ENCODE measurements around the gene PPEF2.
A peak's percentile ranks its signal among the peaks of the same experiment; 100 is the strongest.
"Not testable (repeated sequence)": the region's sequence is repeated elsewhere in the genome, so short reads cannot be mapped to it uniquely, and the experiment has no call there.

The PPEF2 gene

DNA sequence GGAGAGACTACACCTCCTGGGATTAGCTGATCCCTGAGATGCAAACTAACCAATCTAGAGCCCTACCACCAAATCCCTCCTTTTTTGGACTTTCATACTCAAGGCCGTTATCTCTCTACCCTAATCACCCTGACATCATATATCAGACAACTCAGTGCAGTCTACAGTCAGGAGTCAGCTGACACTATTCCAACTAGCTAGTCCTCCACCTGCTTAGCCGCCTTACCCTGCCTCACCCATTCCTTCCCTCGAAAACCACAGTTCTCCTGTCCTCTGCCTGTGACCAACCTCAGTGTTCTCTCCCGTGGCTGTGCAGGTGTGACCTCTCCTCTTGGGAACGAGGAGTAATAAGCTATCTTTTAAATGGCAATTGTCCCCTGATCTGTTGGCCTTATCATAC, 1.8 kb upstream of the PPEF2 start:
- no peak for DNase-seq
- intact Hi-C loops (cut with DNase I) = no loop called here

DNA sequence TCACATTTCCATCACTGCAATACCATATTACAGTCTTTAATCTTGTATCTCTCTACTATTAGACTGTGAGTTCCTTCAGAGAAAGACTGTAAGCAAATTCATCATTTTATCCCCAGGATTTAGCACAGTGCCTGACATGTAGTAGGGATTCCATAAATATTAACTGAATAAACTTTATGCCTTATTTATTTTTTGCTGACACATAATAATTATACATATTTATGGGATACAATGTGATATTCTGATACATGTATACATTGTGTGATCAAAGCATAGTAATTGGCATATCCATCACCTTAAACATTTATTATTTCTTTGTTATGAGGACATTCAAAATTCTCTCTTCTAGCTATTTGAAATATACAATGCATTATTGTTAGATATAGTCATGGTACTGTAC, 3.7 kb downstream of the PPEF2 start:
- intact Hi-C loops (cut with DNase I) = no loop called here
- DNase-seq = no peak

DNA sequence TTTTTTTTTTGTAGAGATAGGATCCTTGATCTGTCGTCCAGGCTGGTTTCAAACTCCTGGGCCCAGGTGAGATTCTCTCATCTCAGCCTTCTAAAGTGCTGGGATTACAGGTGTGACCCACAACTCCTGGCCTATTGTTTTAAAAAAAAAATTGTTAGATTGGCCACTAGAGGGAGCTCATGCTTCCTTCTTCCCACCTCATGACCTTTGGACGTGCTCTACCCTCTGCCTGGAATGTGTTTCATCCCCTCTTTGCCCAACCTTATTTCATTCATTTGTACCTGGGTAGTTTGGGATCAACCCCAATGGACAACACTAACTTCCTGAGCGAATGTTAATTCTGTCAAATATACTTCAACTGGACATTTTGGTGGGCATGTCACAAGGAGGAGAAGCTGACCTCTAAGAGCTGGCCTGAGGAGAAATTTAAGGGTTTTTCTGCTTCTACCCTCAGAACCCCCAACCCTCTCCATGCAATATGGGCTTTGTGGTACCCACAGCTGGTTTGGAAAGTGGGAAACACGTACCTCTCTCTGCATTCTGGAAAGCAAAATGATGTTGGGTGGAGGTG, 6.4 kb downstream of the PPEF2 start:
- DNase-seq = no peak
- intact Hi-C loops (cut with DNase I) = no loop called here

DNA sequence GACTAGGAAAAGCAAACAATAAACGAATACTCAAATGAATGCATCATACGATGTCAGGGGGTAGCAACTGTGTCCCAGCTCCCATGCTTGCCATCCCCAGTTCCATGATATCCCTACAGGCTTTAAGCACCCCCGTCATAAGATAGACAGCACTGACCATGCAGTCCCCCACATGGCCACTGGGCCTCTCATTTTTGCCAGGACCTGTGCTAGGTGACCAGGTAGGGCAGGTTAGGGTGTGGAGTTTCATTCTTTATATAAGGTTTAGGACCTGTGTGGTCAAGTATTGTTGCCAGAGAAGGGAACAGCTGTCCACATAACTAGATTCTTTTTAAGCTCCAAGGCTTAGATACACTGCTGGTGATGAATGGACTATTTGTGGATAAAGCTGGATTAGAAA, 9.7 kb downstream of the PPEF2 start:
- intact Hi-C loops (cut with DNase I) = no loop called here

DNA sequence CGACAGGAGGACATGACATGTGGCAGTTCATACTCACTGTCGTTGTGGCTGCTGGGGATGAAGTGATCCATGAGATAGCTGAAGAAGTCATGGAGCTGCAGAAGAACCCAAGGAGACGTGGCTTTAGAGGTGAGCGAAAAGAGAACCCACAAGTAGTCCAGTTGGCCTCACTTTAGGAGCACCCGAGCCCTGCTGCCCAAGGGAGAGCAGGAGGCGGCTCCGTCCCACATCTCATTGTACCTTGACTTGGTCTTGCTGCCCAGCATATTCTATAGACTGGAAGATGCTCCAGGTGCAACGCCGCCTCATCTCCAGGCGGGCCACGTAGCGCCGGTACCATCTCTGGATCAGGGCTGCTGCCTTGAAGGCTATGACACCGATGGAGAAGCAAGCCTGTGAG, 10.6 kb downstream of the PPEF2 start:
- intact Hi-C loops (cut with DNase I) = no loop called here
- no peak for DNase-seq

More for the DNA sequence above, 9.7 kb downstream of the PPEF2 start:
- no peak for DNase-seq

DNA sequence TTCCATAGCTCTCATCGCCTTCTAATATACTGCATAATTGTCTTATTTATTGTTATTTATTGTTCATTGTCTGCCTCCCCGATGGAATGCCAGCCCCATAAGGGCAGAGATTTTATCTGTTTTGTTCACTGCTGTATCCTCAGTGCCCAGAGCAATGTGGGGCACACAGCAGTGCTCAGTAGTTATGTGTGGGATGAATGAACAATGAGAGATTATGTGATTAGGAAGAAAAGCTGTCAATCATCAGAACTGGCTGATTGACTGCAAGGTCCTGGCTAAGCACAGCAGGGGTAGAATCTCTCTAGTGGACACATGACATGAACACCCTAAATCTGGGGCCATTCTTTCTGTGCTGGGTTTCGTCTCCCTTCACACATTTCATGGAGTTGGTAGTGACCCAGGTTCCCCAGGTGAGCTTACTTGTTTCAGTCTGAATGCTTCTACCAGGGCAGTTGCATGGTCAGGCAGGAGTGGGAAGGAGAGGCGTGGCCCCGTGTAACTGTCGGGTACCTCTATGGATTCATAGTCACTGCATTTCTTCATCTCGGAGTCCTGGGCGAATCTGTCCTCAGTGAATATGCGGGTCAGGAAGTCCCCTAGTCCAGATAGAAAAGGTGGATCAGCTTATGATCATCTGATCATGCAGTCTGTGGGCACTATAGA, 12.6 kb downstream of the PPEF2 start:
- DNase-seq = no peak
- intact Hi-C loops (cut with DNase I) = no loop called here

DNA sequence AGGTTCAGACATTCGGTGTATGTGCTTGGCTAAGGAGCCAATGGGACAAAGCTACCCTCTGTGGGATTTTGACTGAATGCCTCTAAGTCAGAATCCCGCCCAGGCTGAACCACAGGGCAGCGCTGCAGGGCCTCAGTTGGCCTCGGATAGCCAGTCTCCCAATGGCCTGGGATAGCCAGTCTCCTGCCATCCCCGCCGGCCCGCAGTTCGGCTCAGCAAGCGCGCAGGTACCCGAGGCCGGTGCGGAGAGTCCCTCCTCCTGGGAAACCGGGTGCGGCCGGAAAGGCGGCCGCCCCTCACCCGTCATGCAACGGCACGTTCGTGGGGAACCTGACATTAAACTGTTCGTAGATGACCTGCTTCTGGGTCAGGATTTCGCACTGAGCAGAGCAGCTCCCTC, 16.1 kb downstream of the PPEF2 start:
- intact Hi-C loops (cut with DNase I) = no loop called here
- DNase-seq = peak in 8 of 42 donors; percentile 4 to 48 (median 25)

DNA sequence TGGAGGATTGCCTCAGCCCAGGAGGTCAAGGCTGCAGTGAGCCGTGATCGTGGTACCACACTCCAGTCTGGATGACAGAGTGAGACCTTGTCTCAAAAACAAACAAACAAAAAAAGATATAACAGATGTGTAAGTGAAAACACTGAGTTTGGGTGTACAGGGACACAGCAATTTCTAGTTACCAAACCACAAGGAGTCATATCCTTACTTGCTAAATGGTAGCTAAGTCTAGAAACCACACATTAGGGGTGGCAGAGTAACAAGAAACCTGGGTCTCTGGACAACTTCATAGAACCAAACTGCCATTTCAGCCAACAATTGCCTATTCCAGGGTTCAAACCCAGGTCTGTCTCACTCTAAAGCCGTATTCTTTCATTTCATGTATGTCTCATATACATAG, 20.8 kb downstream of the PPEF2 start:
- intact Hi-C loops (cut with DNase I) = no loop called here
- DNase-seq = no peak

DNA sequence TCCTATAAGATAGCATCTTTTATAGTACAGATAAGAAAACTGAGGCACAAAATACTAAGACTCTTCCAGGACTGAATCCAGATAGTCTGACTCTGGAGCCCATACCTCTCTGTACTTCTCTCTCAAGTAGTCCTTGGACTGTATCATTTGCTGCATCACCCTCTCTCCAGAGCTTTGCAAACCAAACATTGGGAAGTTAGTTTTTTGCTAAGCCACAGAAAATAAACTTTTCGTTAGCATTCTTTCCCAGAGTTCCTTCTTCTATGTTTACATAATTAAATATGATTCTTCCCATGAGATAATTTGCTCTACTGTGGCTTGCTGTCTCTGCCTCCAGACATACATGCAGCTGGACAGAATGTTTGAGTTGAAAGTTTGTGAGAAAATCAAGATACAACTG, 22.0 kb downstream of the PPEF2 start:
- DNase-seq = no peak
- intact Hi-C loops (cut with DNase I) = no loop called here

DNA sequence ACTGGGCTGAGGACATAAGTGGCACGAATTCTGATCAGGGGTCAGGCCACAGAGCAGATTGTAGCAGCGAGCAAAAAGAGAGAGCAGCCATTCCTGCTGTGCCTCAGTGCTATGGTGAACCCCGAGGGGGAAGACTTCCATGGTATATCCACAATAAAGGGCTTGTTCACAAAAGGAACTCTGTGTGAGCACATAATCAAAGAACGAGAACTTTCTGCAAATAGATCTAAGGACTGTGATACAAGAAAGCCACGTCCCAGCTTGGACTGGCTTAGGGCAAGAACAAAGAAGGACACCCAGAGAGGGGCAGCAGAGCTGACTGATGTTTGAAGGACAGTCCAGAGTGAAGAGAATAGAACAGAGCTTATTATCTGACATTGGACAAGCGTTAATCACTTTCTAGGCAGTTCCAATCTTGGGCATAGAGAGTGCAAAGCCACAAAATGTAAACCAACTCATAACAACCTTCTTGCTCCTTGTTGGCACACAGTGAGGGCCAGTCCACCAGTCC, 24.0 kb downstream of the PPEF2 start:
- intact Hi-C loops (cut with DNase I) = no loop called here
- DNase-seq = no peak

DNA sequence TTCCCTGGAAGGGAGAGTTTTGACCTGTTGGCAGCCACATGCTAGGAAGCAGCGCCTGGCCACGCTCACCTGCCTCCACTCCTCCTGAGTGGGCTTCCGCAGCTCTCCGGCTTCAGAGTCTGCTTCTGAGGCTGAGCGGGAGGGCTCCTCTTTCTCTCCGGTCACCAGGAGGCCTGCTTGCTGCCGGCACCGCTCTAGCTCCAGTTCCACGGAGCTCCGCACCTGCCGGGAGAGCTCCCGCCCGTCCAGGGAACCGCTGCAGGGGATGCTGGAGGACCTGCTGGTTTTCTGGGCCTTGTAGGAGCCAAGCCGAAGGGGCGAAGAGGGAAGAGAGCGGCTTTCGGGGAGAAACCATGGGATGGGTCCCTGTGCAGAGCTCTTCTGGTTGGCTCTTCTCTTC, 26.0 kb downstream of the PPEF2 start:
- no peak for DNase-seq
- intact Hi-C loops (cut with DNase I) = no loop called here

DNA sequence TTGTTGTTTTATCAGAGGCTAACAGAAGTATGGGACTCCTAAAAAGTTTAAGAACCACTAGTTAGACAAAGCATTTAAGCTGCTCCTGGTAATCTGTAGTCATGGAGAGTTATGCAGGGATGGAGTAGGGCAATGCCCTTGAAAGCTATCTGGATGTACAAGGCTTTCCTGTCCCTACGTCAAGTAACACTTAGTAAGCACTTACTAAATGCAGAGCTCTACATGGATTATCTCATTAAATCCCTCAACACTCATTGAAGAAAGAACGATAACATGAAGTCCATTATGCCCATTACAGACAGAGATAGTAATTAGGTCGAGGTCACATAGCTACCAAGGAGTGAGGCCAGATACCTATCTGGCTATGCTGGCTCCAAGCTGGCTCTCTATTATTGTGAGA, 33.2 kb downstream of the PPEF2 start:
- no peak for DNase-seq
- intact Hi-C loops (cut with DNase I) = no loop called here

DNA sequence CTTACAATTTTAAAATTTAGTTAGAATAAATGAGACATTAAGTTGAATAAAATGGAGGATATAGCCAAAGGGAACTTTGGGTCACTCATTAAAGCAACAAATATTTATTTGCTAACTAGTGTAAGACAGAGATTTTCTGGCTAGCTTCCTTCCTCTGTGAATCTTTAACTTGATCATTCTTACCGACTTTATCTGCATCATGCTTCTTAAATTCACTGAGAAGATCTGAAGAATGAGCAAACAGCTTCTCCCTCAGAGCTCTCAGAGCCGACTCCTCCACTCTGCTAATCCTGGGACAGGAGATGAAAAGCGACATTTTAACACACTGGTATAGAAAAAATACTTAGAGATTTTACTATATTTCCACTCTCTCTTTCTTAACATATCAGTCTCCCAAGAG, 35.1 kb downstream of the PPEF2 start:
- intact Hi-C loops (cut with DNase I) = no loop called here
- DNase-seq = no peak

DNA sequence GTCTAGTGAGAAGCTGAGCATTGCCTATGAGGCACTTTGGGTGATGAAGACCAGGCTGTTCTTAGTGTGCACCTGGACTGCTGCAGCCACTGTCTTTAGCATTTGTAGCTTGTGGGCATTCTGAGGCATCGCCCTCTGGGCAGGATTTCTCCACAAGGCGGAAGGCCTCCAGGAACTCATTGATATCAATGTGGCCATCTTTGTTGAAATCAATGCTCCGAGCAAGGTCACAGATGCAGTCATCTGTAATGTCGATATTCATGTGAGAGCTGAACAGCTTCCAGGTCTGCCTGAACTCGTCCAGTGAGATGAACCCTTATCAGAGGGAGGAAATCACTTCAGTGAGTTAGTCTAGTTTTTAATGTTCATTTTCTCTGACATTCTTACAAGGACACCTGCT, 41.6 kb downstream of the PPEF2 start:
- intact Hi-C loops (cut with DNase I) = no loop called here
- no peak for DNase-seq

DNA sequence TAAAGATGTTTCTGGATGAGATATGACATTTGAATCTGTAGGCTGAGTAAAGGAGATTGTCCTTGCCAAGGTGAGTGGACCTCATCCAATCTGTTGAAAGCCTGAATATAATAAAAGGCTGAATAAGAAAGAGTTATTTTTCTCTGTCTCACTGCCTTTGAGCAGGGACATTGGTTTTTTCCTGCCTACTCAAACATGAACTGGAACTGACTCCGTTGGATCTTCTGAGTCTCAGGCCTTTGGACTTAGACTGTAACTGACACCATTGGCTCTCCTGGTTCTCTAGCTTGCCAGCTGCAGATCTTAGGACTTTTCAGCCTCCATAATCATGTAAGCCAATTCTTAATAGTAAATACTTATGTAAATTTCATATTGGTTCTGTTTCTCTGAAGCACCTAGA, 43.5 kb downstream of the PPEF2 start:
- intact Hi-C loops (cut with DNase I) = no loop called here
- no peak for DNase-seq

DNA sequence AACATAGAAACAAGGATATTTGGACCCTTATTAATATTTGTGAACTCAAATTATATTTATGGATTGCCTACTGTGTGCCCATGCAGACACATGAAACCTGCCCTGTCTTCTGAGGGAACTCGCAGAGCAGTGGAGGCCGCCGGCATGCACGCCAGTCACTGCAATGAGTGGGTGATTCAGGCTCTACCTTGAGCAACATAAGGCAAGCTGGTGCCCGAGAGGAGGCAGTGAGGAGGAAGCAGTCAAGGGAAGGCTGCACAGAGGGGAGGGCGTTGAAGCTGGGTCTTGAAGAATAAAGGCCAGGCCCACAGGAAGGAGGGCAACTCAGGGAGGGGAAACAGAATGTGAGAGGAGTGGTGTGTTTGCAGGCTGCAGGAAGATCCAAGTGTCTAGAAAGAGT, 52.8 kb downstream of the PPEF2 start:
- peak in 5 of 42 donors; percentile 5 to 47 (median 14) for DNase-seq
- intact Hi-C loops (cut with DNase I) = no loop called here

DNA sequence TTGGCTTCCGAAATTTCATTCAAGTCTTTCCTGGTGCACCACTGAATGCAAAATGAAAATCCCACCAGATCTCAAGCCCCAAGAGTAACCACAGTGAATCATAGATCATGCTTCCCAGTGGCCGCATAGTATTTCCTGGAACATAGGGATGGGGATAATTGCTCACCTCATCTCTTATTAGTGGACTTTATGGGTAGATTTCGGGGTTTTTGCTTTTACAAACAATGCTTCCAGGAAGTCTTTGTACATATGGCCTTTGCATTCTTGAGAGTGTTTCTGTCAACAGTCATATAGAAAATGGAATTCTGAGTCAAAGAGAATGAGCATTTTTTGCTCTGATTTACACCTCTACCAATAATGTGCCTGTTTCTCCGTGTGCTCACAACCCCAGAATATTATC, 53.4 kb downstream of the PPEF2 start:
- no peak for DNase-seq
- intact Hi-C loops (cut with DNase I) = no loop called here

DNA sequence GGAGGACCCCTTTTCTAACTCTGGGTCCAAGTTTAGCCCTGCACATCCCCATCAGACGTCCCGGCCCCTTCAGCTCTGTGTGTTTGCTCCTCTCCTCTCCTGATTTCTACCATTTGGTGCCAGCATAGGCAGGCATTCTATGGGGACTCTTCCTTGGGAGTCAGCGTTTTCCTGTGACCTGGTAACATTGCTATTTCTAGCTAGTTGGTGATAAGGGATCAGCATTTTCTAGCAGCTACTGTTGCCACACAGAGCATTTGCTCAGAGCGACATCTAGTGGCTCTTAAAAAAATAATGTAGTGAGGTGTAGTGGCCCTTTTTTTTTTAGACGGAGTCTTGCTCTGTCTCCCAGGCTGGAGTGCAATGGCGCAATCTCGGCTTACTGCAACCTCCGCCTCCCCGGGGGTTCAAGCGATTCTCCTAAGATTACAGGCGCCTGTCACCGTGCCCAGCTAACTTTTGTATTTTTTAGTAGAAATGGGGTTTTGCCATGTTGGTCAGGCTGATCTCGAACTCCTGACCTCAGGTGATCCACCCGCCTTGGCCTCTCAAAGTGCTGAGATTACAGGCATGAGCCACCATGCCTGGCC, 54.0 kb downstream of the PPEF2 start:
- intact Hi-C loops (cut with DNase I) = not testable (repeated sequence)
- peak in 21 of 42 donors; percentile 5 to 56 (median 22) for DNase-seq

DNA sequence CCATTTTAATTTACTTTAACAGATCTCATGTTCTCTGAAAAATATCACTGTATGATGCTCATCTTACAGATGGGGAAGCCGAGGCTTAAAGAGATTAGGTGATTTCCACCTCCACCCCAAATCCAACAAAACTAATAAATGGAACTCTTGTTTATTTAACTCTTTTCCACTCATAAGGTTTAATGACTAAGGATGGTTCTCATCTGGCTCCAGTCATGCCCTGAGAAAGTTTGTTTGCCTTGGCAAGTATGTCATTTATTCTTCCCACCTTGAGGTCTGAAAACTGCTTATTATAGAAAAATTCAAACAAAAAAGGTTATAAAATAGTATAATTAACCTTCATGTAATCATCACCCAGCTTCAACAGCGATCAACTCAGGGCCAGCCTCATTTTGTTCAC, 56.3 kb downstream of the PPEF2 start:
- no peak for DNase-seq
- intact Hi-C loops (cut with DNase I) = no loop called here

DNA sequence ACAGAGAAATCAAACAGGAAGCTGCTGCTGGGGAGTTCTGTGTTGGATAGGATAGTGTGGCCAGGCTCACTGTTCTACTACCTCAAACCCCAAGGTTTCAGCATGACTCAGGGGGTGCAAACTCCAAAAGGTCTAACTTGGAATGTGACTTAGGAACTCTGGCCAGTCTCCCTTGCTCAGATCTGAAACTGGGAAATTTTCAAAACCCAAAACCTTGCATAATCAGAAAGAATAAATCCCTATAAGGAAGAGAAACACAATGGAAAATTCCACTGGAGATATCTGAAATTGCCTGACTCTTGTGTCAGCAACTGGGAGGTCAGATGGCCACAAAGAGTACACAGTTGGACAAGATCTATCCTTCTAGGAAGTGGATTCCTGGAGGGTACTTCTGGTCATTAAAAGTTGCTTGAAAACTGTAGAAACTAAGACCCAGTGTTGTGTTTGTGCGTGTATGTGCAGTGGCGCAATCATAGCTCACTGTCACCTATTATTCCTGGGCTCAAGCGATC, 58.0 kb downstream of the PPEF2 start:
- no peak for DNase-seq
- intact Hi-C loops (cut with DNase I) = no loop called here

DNA sequence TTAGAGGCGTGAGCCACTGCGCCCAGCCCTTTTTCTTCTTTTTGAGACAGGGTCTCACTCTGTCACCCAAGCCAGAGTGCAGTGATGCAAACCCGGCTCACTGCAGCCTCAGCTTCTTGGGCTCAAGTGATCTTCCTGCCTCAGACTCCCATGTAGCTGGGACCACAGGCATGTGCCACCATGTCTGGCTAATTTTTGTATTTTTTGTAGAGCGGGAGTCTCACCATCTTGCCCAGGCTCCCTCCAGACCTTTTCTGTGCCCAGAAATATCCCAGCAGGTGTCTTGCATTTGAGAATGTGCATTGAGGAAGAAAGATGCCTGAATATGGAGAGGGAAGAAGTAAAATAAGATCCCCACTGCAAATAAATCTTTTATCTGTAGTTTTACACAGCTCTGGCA, 58.7 kb downstream of the PPEF2 start:
- intact Hi-C loops (cut with DNase I) = no loop called here
- no peak for DNase-seq

Data from head of caudate nucleus (tissue), 42 donors.